ENCODE results near the gene TOR4A.

TOR4A gene

DNA sequence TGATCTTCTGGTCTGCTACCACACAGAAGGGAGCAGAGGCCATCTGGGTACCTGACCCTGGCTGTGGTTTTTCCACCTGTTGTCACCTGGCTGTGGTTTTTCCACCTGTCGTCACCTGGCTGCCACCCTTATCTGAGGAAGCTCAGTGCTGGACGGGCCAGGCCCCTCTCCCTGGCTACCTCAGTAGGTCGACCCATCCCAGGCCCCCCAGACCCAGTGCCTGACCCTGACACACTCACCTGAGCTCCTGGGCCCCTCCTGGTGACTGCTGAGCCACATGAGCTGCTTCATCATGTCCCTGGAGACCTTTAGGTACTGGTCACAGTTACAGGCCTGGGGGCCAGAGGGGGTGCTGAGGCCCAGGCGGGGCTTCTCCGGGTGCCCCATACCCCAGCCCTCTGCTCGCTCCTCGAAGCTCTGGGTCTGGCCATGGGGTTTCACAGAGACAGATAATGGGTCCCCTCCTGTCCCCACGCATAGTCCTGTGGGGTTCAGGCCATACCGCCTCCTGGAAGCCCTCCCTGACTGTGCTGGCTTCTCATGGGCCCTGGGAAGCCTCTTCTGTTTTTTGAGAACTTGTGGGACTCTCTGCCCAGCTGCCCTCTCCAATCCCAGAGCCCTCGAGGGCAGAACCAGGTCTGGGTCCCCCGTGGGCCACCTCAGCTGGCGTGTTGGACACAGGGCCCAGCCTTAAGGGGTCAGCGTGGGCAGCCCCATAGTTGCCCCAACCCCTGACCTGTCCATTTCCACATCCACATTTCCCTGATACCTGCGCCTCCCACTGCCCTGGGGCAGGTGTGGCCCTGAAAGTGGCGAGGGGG, 32.1 kb downstream of the TOR4A start:
- no peak for DNase-seq

DNA sequence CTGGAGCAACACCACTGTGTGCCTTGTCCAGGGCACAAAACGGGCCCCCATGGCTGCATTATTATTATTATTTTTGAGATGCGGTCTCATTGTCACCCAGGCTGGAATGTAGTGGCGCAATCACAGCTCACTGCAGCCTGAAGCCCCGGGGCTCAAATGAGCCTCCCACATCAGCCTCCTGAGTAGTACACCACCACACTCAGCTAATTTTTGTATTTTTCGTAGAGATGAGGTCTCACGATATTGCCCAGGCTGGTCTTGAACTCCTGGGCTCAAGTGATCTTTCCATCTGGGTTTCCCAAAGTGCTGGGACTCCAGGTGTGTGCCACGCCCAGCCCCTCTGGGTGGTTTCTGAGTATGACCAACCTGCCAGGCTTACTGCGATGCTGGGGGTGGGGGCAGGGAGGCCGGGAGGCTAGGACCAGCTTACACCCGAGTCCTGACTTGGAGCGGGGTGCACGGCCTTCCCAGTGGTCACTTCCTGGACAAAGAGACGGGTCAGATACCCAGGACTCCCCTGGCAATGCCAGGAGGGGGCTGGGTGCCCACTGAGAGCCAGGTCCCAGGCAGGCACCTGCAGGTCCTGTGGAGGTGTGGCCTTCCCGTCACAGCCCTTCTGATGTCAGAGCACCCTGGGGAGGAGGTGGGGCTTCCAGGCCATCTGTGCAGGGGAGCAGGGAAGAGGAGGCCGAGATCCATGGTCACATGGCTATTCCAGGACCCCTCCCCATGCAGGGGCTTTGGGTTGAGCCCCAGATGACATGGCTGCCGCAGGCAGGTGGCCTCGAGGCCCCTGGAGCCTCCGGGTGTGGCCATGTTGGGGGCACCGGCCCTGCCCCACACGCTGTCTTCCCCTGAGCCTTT, 32.9 kb downstream of the TOR4A start:
- DNase-seq, result no peak

DNA sequence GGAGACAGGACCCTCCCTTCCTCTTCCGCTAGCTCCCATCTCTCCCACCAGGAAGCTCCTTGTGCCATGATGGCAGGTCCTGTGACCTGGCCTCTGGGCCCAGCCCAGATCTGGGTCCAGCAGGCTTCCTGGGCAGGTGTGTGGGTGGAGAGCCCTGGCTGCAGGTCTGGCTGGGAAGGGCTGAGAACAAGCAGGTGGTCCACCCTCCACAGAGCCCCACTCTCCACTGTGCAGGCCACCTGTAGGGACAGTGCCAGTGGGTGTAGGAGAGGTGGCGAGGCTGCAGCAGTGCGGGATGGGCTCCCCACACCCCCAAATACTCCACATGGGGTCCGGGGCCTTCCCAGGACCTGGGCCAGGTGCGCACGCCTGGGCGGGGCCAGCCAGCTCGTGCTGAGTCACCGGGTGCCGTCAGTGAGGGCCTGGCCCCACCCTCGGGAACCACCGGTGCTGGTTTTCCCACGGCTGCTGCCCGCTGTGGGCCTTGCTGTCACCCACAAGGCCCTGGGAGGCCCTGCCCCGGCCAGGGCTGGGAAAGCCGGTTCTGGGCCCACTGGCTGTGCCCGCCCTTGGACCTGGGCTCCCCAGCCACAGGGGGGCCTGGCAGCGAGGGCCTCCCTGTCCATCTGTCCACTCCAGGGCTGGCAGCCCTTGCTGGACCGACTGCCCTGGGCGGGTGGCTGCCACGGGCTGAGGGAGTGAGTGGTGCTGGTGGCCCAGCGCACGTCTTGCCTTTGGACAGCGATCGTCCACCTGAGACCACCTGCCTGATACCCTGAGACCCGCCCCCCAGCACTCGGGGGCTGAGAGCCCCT, 33.9 kb downstream of the TOR4A start:
- DNase-seq, result no peak

DNA sequence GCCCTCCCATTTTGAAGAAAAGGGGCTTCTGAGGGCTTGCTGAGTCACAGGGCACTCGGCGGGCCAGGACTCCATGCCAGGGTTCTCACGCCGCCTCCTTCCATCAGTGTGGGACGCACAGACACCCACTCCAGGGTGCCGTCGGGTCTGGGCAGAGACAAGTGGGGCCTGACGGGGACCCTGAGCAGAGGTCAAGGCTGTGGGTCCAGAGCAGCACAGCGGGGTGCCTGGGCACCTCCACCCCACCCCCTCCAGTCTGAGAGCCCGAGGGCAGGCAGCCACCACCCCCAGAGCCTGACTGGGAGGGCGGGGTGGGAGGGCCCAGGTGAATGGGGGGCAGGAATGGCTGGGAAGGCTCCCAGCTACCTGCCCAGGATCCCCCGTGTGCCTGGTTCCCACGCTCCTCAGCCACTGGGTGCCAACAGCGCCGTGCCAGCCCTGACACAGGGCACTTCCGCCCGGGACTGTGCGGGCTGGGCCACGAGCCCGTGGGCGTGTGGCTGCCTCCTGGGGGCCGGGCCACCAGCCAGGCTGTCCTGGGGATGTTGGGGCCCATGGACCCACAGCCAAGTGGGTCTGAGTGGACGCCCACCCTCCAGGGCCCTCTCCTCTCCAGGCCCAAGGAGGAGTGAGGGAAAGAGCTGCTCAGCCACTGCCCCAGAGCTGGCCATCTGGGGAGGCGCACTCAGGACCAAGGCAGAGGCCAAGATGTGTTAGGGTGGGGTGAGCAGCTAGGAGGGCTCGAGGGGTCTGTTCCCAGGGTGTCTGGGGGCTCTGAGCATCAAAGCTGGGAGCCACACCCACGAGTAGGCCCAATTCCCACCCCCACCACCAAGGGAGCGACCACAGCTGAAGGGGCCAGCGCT, 34.7 kb downstream of the TOR4A start:
- no peak for DNase-seq

DNA sequence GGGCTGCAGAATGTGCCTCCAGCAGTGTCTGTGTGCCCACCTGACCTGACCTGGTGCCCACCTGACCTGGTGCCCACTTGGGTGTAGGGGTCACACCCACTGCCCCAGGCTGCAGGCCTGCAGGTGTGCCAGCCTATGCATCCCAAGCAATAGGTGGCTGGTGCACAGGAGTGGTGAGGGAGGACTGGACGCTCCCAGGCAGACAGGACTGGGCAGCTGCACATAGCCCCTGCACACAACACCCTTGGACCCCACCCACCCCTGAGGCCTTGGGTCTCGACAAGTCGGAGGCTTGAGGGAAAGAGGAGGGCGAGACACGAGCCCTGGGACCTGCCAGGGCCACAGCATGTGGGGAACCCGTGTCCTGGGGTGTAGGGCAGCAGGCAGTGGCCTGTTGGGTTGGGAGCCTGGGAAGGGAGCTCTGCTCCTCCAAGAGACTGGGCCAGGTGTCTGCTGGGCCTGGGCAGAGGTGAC, 35.4 kb downstream of the TOR4A start:
- no peak for DNase-seq

DNA sequence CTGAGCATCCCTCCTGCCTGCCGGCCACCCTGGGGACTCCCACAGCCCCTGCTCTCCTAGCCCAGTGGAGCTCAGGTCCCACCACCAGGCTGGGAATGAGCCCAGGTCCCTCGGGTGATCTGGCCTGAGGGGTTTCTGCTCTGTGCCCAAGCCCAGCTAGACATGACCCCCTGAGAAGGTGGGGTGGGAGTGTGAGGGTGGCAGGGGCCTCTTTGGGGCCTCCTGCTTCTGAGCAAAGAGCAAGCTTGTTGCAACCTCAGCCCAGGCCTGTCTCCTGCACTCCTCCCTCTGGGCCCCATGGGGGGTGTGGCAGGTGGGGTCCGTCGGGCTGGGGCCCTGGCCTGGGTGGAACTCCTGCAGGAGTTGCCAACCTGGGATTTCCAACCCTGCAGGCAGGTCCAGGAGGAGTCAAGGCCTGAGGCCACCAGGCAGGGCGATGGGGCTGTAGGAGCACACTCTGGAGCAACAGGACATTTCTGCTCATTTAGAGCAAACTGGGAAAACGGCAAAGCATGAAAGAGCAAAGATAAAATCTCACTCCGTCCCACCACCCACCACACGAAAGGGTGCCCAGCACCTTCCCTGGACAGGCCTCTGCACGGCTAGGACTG, 35.9 kb downstream of the TOR4A start:
- no peak for DNase-seq

DNA sequence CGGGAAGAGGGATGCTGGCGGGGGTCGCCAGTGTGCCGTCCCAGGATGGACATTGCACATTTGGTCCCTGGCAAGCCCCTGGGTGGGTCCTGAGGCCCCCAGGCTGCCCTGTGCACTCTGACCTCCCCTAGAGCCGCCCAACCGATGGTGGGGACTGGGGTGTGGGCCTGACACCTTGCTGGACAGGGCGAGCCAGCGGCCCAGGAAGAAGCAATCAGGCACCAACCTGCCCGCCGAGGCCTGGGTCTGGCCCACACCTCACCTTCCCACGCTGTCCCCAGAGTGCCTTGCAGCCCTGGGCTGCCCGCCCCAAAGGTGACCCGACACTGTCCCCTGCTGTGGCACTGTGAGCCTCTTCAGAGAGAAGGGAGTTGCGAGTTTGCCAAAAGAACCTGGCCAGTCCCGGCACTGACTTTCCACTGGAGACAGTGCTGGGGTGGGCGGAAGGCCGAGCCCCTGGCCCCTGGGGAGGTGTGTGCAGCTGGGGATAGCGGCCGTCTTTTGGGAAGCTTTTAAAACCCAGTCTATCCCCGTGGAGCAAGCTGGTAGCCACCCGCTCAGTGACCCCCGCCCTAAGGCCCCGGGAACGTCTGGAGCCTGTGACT, 36.5 kb downstream of the TOR4A start:
- no peak for DNase-seq

DNA sequence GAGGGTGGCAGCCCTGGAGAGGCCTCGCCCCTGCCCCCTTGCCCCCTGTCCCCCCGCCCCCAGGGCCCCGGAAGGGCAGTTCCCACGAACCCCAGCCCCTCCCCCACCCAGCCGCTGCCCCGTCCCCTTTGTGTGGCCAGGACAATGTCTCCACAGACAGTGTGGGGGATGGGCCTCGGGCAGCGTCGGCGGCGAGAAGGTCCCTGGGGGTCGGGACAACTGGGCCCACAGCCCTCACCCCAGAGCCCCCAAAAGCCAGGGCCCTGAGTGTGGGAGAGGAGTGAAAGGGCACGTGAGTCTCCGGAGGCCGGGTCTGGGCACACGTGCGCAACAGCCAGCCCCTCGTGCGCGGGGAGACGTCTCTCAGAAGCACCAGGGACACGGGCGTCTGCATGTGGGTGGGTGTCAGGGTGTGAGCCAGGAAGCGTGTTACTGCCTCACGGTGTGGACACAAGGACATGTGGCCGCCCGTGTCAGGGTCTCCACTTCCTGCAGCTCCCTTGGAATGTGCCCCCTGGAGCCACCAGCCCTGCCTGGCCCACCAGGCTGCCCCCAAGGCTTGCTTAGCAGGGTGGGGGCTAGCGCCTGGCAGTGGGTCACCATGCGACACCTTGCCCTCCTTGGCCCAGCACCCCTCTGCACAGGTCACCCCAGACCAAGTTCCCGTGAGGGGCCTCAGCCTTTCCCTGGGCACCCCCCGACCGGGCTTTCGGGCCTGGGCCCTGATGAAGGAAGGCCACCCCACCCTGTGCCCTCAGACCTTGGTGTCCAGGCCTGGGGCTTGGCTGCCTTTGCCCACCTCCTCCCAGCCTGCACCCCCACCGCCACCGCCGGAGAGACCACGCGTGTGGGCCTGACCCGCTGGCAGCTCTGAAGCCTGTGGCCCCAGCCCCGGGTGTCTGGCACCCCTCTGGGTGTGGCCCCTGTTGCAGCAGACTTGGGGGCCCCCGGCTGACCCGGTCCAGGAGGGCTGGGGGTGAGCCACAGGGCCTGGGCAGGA, 37.3 kb downstream of the TOR4A start:
- DNase-seq, result peak; percentile 21

DNA sequence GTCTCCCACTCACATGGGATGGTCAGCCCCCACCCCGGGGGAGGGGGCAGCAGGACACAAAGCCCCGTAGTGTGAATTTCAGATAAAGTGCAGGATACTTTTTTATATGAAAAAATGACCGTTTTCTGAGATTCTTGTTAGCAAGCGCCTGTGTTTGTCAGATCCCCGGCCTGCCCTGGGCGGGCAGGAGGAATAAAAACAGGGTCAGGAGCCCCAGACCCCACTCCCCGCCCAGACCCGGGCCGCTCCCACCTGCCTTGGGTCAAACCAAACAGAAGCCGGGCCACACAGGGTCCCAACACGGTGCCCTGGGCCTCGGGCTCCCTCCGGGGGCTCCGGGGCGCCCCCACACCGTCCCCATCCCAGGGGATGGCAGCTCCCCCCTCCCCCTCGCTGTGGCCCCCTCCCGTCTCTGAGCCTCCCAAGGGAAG, 38.1 kb downstream of the TOR4A start:
- DNase-seq, result no peak

DNA sequence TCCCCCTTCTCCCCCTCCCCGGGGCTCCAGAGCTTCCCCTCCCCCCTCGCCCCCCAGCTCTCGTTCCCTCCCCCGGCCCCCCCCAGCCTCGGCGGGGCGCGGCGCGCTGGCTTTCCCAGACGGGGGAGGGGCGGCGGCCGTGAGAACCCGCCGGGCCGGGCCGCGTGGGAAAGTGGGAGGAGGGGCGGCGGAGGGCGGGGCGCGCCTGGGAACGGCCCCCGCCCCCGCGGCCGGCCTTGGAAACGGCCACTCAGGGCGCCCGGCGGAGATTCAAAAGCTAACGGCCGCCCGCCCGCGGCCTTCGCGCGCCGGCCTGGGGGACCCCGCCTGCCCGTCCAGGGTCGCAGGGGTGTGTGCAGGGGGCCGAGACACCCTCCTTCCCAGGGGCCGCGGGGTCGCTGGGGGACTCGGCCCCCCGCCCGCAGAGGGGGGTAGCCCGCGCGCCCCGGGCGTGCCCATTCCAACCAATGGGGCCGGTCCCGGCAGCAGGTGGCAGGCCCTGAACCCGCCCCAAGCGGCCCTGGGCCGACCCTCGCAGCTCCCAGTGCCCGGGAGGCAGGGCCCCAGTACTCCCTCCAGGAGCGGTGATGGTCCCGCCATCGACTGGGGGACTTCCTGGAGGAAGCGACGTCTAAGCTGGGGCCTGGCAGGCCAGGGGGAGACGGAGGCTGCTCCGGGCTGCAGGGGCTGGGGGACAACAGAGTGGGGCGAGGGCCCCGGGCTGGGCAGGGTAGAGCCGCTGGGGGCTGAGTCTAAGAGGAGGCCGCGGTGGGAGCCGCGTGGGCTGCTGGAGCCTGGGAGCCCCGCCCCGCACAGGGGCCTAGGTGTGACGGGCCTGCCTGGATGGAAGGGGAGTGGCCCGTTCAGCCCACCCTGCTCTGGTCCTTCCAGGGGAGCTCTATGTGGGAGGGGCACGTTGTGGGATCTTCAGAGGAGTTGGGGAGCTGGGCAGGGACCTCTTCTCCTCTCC, 38.8 kb downstream of the TOR4A start:
- DNase-seq, result no peak

DNA sequence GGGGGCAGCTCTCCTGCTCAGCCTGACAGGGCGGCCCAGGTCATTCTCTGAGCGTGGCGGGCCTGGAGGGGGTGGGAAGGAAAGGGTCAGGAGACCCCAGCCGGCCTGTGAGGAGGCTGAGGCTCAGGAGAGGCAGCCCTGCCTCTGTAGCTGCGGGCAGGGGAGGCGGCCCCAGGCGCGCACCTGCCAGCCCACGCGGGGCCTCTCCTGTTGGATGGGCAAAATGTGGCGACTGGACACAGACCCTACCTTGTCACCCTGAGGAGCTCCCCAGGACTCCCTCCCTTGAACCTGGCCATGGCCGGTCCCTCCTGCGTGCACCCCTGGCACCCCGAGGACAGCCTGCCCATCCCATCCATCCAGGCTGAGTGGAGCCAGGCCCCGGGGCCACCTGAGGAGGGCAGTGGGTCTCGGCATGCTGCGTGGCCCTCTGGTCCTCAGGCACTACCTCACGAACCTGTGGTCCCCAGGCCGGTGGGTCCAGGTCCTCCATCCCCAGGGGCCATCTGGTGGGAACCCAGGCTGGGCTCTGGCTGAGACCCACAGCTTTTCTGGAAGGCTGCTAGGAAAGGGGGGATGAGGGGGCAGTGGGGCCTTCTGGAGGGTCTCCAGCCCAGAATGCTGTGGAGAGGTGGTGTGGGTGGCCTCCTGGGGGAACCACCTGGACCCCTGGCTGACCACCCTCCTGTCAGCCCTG, 39.6 kb downstream of the TOR4A start:
- no peak for DNase-seq

DNA sequence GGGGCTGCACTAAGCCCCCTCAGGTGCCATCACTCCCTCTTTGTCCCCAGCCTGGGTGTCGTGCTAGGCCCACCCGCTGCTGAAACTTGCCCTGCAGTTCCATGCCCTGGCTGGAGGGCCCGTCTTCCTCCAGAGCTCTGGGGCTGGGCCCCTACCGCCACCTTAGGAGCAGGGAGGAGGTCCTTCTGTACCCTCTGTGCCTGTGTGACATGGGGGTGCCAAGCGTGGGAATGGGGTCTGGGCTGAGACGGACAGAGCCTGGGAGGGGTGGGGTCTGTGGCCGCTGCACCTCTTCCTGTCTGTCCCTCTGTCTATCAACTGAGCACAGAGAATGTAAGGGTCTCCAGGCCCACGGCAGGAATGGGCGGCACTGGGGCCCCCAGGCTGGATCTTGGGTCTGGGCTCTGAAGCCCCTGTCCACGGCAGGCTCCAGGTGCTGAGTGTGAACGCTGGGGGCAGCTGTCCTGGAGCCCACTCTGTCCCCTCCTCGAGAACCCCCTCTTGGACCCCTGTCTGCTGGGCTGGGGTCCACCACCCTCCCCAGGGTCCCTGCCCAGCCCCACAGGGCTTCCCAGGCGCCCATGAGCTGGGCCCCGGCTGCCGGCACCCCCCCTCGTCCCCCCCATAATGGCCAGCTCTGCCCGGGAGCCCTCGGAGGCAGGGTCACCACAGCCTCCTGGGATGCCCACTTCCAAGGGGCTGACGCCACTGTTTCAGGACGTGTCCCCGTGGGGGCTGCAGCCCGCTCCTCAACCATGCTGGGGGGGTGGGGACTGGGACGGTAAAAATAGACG, 40.4 kb downstream of the TOR4A start:
- no peak for DNase-seq

DNA sequence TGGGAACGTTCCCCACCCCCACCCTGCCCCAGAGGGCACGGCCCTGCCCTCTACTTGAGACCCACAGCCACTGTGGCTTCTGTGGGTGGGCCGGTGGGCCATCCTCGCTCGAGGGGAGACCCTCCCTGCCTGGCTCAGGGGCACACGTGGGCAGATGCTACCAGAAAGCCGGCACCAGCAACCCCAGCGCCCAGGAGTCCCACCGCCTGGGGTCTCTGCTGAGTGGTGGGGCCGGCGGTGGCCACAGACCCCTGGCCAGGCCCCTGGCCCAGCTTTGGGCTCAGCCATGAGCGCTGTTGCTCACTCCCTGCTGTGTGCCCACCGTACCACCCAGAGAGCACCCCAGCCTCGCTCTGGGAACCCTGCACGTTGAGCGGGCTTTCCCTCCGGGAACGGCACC, 41.1 kb downstream of the TOR4A start:
- DNase-seq, result no peak

DNA sequence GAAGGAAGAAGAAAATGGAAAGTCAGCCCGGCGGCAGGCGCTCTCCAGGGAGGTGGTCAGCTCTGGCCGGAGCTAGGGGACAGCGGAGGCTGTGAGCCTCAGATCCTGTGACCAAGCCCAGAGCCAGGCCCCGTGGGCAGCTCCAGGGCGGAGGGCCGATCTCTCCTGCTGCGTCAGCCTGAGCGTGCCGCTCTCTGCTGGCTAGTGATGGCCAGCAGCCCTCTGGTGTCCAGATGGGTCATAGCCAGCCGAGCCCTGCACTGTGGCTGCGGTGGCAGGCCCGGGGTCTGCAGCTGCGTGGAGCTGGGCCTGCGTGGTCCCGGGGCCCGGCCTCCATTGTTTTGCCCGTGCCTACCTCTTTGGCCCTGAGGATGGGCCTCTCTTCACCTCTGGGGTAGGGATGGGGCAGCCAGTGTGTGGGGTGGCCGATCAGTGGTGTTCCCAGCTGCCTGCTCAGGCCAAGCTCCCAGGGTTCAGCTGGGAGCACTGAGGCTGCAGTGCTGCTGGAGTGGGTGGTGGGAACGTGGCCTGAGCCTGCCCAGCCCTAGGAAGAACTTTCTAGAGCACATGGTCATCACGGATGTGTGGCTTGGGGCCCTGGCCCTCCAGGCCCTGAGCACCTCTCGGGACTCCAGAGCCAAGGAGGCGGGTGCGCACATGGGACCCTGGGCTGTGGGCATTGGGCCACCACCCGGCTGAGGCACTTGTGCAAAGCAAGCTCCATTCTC, 41.6 kb downstream of the TOR4A start:
- no peak for DNase-seq

DNA sequence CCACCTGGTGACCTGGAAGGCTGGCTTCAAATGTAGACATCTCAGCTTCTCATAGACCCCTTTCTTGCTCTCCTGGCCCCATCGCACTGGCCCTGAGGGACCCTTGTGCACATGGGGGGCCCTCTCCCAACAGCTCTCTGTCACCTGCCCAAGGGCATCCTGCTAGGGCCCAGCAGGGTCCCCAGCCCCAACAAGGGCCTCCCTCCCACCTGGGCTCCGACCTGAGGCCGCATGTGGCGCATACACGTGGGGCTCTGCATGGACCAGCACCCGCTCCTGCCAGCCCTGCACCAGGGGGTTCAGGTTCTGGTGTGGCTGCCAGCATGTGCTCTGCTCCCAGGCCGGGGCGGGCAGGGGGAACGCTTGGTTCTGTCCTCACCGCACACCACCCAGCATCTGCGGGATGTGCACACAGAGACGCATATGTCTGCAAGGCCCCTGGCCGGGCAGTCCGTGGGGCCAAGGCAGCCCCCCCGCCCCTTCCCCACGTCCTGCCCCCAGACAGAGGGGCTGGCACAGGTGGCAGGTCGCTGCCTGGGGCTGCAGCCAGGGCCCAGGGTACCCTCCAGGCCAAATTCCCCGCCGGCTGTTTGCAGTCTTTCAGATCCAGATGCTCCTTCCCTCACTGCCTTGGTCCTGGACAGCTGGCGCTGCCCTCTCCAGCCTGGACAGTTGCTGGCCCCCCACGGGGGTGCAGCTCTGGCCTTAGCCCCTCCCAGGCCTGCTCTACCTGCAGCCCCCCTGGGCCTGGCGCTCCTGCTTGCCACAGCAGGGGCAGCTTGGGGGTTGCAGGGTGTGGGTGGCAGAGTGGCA, 42.4 kb downstream of the TOR4A start:
- no peak for DNase-seq

Data from stimulated activated CD8-positive, alpha-beta memory T cell treated with anti-CD3 and anti-CD28 coated beads, Interleukin-4, amount 100 ng/mL, for 48 hours (primary cell).